ENCODE measurements around the gene CACNA1D.

The CACNA1D gene

DNA sequence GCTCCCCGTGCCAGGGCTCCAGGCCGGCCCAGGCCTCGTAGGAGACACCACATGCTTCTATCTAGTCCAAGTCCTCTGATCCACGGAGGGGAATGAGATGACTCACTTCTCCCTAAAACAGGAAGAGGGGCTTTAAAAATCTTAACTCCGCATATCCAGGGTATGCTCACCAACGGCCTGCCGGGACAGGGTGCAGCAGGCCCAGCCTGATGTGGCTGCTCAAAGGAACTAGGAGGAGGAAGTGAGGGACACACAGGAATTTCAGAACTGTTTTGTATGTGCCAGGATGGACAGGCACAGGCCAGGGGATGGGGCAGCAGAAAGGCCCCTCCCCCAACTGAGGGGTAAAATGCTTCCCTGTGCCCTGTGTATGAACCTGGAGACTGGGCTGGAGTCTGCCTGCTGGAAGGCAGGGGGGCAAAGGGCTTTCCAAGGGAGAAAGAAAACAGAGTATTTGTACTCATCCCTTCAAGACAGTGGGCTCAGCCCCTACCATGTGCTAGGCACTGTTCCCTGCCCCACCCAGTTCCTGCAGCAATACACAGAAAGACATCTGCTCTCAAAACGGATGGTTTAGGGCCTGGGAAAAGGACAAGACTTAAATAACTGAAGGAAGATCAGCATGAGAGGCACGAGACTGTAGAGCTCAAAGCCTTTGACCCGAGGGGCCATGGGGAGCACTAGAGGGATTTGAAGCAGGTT, 329.7 kb downstream of the CACNA1D start:
- H3K27ac ChIP-seq: no peak overlapping the region
- H3K36me3 ChIP-seq (ENCODE audit: insufficient read depth, low read length): no peaks in the 10 kb centered on the region
- no peaks in the 10 kb centered on the region for H3K9me3 ChIP-seq (ENCODE audit: low read depth, low read length)
- H3K4me3 ChIP-seq: no peak overlapping the region
- no peak for TF ChIP-seq FOXP2 (optimal IDR thresholded peaks at IDR 0.05; ENCODE audit: control extremely low read depth, extremely low read length, insufficient read depth)
- TF ChIP-seq EZH2 (IDR thresholded peaks at IDR 0.05): no peak
- no peak for TF ChIP-seq POLR2AphosphoS5 (IDR thresholded peaks at IDR 0.05; ENCODE audit: borderline replicate concordance, low read depth, low read length)
- DNase-seq (ENCODE audit: low read depth, low spot score): no peak
- H3K9ac ChIP-seq (ENCODE audit: insufficient read length): no peak overlapping the region

DNA sequence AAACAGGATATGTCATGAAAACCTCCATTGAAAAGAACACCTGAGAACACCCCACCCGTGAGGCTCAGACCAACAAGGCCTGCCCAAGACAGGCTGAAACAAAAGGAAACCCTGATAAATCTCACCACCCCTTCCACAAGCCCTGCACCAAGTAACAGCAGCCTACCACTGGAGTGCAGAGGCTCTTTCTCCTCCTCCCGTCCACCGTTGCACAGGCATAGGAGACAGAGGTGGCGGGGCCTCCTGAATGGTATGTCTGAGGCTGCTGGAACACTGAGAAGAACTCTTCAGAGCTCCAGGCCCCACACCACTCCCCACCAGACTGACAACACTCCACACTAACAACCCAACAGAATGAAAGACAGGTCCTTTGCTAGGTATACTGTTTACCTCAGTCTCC, 330.4 kb downstream of the CACNA1D start:
- Histone ChIP-seq H3K9ac (ENCODE audit: insufficient read length) (no peak overlapping the region), H3K27ac (no peak overlapping the region), H3K4me3 (no peak overlapping the region), H3K9me3 (ENCODE audit: low read depth, low read length) (no peaks in the 10 kb centered on the region), H3K36me3 (ENCODE audit: insufficient read depth, low read length) (no peaks in the 10 kb centered on the region)
- DNase-seq (ENCODE audit: low read depth, low spot score): no peak
- no peak for TF ChIP-seq FOXP2 (optimal IDR thresholded peaks at IDR 0.05; ENCODE audit: control extremely low read depth, extremely low read length, insufficient read depth)
- TF ChIP-seq EZH2 (IDR thresholded peaks at IDR 0.05): no peak
- no peak for TF ChIP-seq POLR2AphosphoS5 (IDR thresholded peaks at IDR 0.05; ENCODE audit: borderline replicate concordance, low read depth, low read length)

- Histone ChIP-seq H3K9ac (ENCODE audit: insufficient read length) (no peak overlapping the region), H3K9me3 (ENCODE audit: low read depth, low read length) (no peaks in the 10 kb centered on the region), H3K36me3 (ENCODE audit: insufficient read depth, low read length) (no peaks in the 10 kb centered on the region), H3K27ac (no peak overlapping the region), H3K4me3 (no peak overlapping the region)
- no peak for TF ChIP-seq POLR2AphosphoS5 (IDR thresholded peaks at IDR 0.05; ENCODE audit: borderline replicate concordance, low read depth, low read length)
- no peak for TF ChIP-seq FOXP2 (optimal IDR thresholded peaks at IDR 0.05; ENCODE audit: control extremely low read depth, extremely low read length, insufficient read depth)
- no peak for TF ChIP-seq EZH2 (IDR thresholded peaks at IDR 0.05)
- no peak for DNase-seq (ENCODE audit: low read depth, low spot score)
Measured at GRCh38 chr3:53826048-53826447, 331.6 kb downstream of the CACNA1D start.

DNA sequence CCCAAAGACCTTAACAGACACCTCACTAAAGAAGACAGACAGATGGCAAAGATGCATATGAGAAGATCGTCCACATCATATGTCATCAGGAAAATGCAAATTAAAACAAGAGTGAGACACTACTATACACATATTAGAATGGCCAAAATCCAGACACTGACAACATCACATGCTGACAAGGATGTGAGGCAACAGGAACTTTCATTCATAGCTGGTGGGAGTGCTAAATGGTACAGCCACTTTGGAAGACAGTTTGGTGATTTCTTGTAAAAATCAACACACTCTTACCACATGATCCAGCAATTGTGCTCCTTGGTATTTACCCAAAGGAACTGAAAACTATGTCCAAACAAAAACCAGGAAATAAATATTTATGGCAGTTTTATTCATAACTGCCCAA, 334.2 kb downstream of the CACNA1D start:
- no peak for DNase-seq (ENCODE audit: low read depth, low spot score)
- no peak for TF ChIP-seq POLR2AphosphoS5 (IDR thresholded peaks at IDR 0.05; ENCODE audit: borderline replicate concordance, low read depth, low read length)
- no peak for TF ChIP-seq FOXP2 (optimal IDR thresholded peaks at IDR 0.05; ENCODE audit: control extremely low read depth, extremely low read length, insufficient read depth)
- TF ChIP-seq EZH2 (IDR thresholded peaks at IDR 0.05): no peak
- Histone ChIP-seq H3K9ac (ENCODE audit: insufficient read length) (no peak overlapping the region), H3K36me3 (ENCODE audit: insufficient read depth, low read length) (no peaks in the 10 kb centered on the region), H3K4me3 (no peak overlapping the region), H3K27ac (no peak overlapping the region), H3K9me3 (ENCODE audit: low read depth, low read length) (no peaks in the 10 kb centered on the region)

GRCh38 chr3:53829605-53830004, 335.2 kb downstream of the CACNA1D start:
- Histone ChIP-seq H3K9me3 (ENCODE audit: low read depth, low read length) (no peaks in the 10 kb centered on the region), H3K9ac (ENCODE audit: insufficient read length) (no peak overlapping the region), H3K36me3 (ENCODE audit: insufficient read depth, low read length) (no peaks in the 10 kb centered on the region), H3K27ac (no peak overlapping the region), H3K4me3 (no peak overlapping the region)
- DNase-seq (ENCODE audit: low read depth, low spot score): no peak
- TF ChIP-seq FOXP2 (optimal IDR thresholded peaks at IDR 0.05; ENCODE audit: control extremely low read depth, extremely low read length, insufficient read depth): no peak

GRCh38 chr3:53830944-53831343, 336.5 kb downstream of the CACNA1D start:
- H3K9me3 ChIP-seq (ENCODE audit: low read depth, low read length): no peaks in the 10 kb centered on the region
- no peak for DNase-seq (ENCODE audit: low read depth, low spot score)
- H3K4me3 ChIP-seq: no peak overlapping the region
- TF ChIP-seq POLR2AphosphoS5 (IDR thresholded peaks at IDR 0.05; ENCODE audit: borderline replicate concordance, low read depth, low read length) (no peak), EZH2 (IDR thresholded peaks at IDR 0.05) (no peak), FOXP2 (optimal IDR thresholded peaks at IDR 0.05; ENCODE audit: control extremely low read depth, extremely low read length, insufficient read depth) (no peak)
- H3K27ac ChIP-seq: no peak overlapping the region
- H3K9ac ChIP-seq (ENCODE audit: insufficient read length): no peak overlapping the region
- H3K36me3 ChIP-seq (ENCODE audit: insufficient read depth, low read length): no peaks in the 10 kb centered on the region

- no peak overlapping the region for H3K27ac ChIP-seq
- no peak for DNase-seq (ENCODE audit: low read depth, low spot score)
- H3K9ac ChIP-seq (ENCODE audit: insufficient read length): no peak overlapping the region
- H3K9me3 ChIP-seq (ENCODE audit: low read depth, low read length): no peaks in the 10 kb centered on the region
- TF ChIP-seq FOXP2 (optimal IDR thresholded peaks at IDR 0.05; ENCODE audit: control extremely low read depth, extremely low read length, insufficient read depth) (no peak), EZH2 (IDR thresholded peaks at IDR 0.05) (no peak), POLR2AphosphoS5 (IDR thresholded peaks at IDR 0.05; ENCODE audit: borderline replicate concordance, low read depth, low read length) (no peak)
- no peaks in the 10 kb centered on the region for H3K36me3 ChIP-seq (ENCODE audit: insufficient read depth, low read length)
- no peak overlapping the region for H3K4me3 ChIP-seq
Measured at GRCh38 chr3:53833053-53833645, 338.7 kb downstream of the CACNA1D start.

GRCh38 chr3:53833700-53834099, 339.3 kb downstream of the CACNA1D start:
- TF ChIP-seq POLR2AphosphoS5 (IDR thresholded peaks at IDR 0.05; ENCODE audit: borderline replicate concordance, low read depth, low read length) (no peak), FOXP2 (optimal IDR thresholded peaks at IDR 0.05; ENCODE audit: control extremely low read depth, extremely low read length, insufficient read depth) (no peak), EZH2 (IDR thresholded peaks at IDR 0.05) (no peak)
- Histone ChIP-seq H3K36me3 (ENCODE audit: insufficient read depth, low read length) (no peaks in the 10 kb centered on the region), H3K9me3 (ENCODE audit: low read depth, low read length) (no peaks in the 10 kb centered on the region), H3K27ac (no peak overlapping the region), H3K9ac (ENCODE audit: insufficient read length) (no peak overlapping the region), H3K4me3 (no peak overlapping the region)
- no peak for DNase-seq (ENCODE audit: low read depth, low spot score)
